ENCODE data around the gene RASGRF1.
A peak's percentile ranks its signal among the peaks of the same experiment; 100 is the strongest.
"Not testable (repeated sequence)": the region's sequence is repeated elsewhere in the genome, so short reads cannot be mapped to it uniquely, and the experiment has no call there.

Gene RASGRF1

GRCh38 chr15:79034284-79034683, 56.3 kb downstream of the RASGRF1 start:
- DNase-seq, result no peak

GRCh38 chr15:79032656-79033055, 57.9 kb downstream of the RASGRF1 start:
- no peak for DNase-seq

GRCh38 chr15:79031821-79032220, 58.8 kb downstream of the RASGRF1 start:
- no peak for DNase-seq

- DNase-seq, result no peak
Measured at GRCh38 chr15:79031201-79031600, 59.4 kb downstream of the RASGRF1 start.

GRCh38 chr15:79030470-79030869, 60.1 kb downstream of the RASGRF1 start:
- DNase-seq, result no peak

GRCh38 chr15:79028411-79028964, 62.1 kb downstream of the RASGRF1 start:
- peak; percentile 48 for DNase-seq

- no peak for DNase-seq
Measured at GRCh38 chr15:79027532-79028410, 62.8 kb downstream of the RASGRF1 start.

GRCh38 chr15:79025802-79026201, 64.8 kb downstream of the RASGRF1 start:
- no peak for DNase-seq

GRCh38 chr15:79025201-79025600, 65.4 kb downstream of the RASGRF1 start:
- no peak for DNase-seq

- not testable (repeated sequence) for DNase-seq
Measured at GRCh38 chr15:79024493-79024892, 66.1 kb downstream of the RASGRF1 start.

- DNase-seq, result no peak
Measured at GRCh38 chr15:79023918-79024317, 66.7 kb downstream of the RASGRF1 start.

GRCh38 chr15:79023546-79023890, 67.1 kb downstream of the RASGRF1 start:
- DNase-seq, result no peak

- DNase-seq, result no peak
Measured at GRCh38 chr15:79018960-79019359, 71.6 kb downstream of the RASGRF1 start.

- DNase-seq, result no peak
Measured at GRCh38 chr15:79017953-79018352, 72.6 kb downstream of the RASGRF1 start.

GRCh38 chr15:79016527-79017170, 73.9 kb downstream of the RASGRF1 start:
- no peak for DNase-seq

- no peak for DNase-seq
Measured at GRCh38 chr15:79015416-79015815, 75.2 kb downstream of the RASGRF1 start.

- no peak for DNase-seq
Measured at GRCh38 chr15:79010278-79010677, 80.3 kb downstream of the RASGRF1 start.

GRCh38 chr15:79009379-79009778, 81.2 kb downstream of the RASGRF1 start:
- DNase-seq, result no peak

- no peak for DNase-seq
Measured at GRCh38 chr15:79008659-79009058, 81.9 kb downstream of the RASGRF1 start.

- DNase-seq, result no peak
Measured at GRCh38 chr15:79007066-79007465, 83.5 kb downstream of the RASGRF1 start.

GRCh38 chr15:79006071-79006470, 84.5 kb downstream of the RASGRF1 start:
- no peak for DNase-seq

GRCh38 chr15:79004336-79004735, 86.2 kb downstream of the RASGRF1 start:
- no peak for DNase-seq

GRCh38 chr15:79003896-79004295, 86.7 kb downstream of the RASGRF1 start:
- DNase-seq, result no peak

- DNase-seq, result no peak
Measured at GRCh38 chr15:79003301-79003700, 87.3 kb downstream of the RASGRF1 start.

Data from femur (tissue), 1 donor.